ENCODE results near the gene ZNF462.

The ZNF462 gene

DNA sequence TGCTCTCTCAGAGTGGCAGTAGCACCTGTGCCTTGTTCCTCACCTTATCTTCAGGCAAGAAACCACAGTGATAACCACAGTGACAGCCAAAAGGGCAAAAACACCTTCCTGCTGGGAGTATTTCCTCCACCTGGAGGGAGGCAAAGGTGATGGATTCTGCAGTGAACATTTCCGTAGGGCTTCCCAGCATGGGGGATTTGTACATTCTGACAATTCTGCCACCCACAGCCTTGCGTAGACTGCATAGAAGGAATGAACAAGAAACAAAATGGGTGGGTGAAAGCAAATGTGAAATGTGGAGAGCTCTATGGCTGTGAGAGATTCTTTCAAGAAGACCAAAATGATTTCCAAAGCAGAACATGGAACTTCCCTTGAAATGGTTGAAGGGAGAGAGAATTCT is 111.4 kb downstream of the ZNF462 start:
- TF ChIP-seq, protein P1, sequence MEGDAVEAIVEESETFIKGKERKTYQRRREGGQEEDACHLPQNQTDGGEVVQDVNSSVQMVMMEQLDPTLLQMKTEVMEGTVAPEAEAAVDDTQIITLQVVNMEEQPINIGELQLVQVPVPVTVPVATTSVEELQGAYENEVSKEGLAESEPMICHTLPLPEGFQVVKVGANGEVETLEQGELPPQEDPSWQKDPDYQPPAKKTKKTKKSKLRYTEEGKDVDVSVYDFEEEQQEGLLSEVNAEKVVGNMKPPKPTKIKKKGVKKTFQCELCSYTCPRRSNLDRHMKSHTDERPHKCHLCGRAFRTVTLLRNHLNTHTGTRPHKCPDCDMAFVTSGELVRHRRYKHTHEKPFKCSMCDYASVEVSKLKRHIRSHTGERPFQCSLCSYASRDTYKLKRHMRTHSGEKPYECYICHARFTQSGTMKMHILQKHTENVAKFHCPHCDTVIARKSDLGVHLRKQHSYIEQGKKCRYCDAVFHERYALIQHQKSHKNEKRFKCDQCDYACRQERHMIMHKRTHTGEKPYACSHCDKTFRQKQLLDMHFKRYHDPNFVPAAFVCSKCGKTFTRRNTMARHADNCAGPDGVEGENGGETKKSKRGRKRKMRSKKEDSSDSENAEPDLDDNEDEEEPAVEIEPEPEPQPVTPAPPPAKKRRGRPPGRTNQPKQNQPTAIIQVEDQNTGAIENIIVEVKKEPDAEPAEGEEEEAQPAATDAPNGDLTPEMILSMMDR (IDR thresholded peaks at IDR 0.05; ENCODE audit: low read depth, low read length): no peak
- TF ChIP-seq, protein P2, sequence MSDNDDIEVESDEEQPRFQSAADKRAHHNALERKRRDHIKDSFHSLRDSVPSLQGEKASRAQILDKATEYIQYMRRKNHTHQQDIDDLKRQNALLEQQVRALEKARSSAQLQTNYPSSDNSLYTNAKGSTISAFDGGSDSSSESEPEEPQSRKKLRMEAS (IDR thresholded peaks at IDR 0.05; ENCODE audit: low read depth, low read length): no peak
- TF ChIP-seq MYC (IDR thresholded peaks at IDR 0.05; ENCODE audit: low read depth, low read length): no peak
- no peak for TF ChIP-seq POLR2A (IDR thresholded peaks at IDR 0.05; ENCODE audit: extremely low read depth, insufficient read length)
- no peak for DNase-seq (ENCODE audit: low read depth)
- H3K4me3 ChIP-seq (ENCODE audit: low read depth, low read length): no peak overlapping the region

DNA sequence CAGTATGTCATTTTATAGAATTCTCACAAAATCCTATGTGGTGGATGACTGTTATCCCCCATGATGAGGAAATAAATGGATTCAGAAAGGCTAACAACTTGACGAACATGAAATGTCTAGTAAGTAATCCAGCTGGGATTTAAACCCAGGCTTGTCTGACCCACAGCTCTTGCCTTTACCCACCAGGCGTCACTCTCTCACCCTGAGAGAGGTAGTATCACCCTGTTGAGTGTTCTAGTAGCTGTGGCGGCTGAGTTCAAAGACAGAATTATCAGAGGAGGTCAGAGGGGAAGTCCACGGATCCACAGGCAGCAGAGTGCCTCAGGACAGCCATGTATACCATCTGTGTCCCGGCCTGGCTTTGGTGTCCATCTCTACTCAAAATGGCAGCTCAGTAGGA is 113.8 kb downstream of the ZNF462 start:
- DNase-seq (ENCODE audit: low read depth): peak; percentile 2
- H3K4me3 ChIP-seq (ENCODE audit: low read depth, low read length): no peak overlapping the region

DNA sequence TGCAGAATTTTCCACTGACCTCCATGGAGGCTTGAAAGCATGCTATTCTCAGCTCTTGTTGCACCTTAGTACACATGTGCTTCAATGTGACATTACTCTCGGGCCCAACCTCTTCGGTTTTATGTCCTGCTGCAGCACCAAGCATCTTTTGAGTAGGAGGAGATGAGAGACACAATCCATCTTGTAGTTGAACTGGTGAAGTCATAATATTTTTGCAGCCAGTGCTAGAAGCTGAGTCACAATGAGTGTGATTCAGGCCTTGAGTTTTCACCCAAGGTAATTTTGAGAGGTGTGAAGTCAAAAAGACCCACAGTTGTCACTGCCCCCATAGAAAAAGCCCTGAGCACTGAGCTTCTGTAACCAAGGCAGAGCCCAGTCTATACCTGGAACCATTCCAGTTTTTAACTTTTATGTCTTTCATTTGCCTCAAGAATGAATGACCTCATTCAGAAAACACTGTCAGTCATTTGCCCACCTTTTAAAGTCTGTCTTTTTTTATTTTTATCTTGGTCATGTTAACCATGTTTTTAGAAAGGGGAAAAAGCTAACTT is 117.7 kb downstream of the ZNF462 start:
- TF ChIP-seq, protein P1 (IDR thresholded peaks at IDR 0.05; ENCODE audit: low read depth, low read length): no peak
- TF ChIP-seq, protein P2 (IDR thresholded peaks at IDR 0.05; ENCODE audit: low read depth, low read length): no peak
- TF ChIP-seq MYC (IDR thresholded peaks at IDR 0.05; ENCODE audit: low read depth, low read length): no peak
- no peak for TF ChIP-seq POLR2A (IDR thresholded peaks at IDR 0.05; ENCODE audit: extremely low read depth, insufficient read length)
- H3K4me3 ChIP-seq (ENCODE audit: low read depth, low read length): no peak overlapping the region
- DNase-seq (ENCODE audit: low read depth): no peak

More for the DNA sequence above, 113.8 kb downstream of the ZNF462 start:
- no peak for TF ChIP-seq MYC (IDR thresholded peaks at IDR 0.05; ENCODE audit: low read depth, low read length)
- no peak for TF ChIP-seq POLR2A (IDR thresholded peaks at IDR 0.05; ENCODE audit: extremely low read depth, insufficient read length)
- TF ChIP-seq, protein P1 (IDR thresholded peaks at IDR 0.05; ENCODE audit: low read depth, low read length): no peak
- TF ChIP-seq, protein P2 (IDR thresholded peaks at IDR 0.05; ENCODE audit: low read depth, low read length): no peak

DNA sequence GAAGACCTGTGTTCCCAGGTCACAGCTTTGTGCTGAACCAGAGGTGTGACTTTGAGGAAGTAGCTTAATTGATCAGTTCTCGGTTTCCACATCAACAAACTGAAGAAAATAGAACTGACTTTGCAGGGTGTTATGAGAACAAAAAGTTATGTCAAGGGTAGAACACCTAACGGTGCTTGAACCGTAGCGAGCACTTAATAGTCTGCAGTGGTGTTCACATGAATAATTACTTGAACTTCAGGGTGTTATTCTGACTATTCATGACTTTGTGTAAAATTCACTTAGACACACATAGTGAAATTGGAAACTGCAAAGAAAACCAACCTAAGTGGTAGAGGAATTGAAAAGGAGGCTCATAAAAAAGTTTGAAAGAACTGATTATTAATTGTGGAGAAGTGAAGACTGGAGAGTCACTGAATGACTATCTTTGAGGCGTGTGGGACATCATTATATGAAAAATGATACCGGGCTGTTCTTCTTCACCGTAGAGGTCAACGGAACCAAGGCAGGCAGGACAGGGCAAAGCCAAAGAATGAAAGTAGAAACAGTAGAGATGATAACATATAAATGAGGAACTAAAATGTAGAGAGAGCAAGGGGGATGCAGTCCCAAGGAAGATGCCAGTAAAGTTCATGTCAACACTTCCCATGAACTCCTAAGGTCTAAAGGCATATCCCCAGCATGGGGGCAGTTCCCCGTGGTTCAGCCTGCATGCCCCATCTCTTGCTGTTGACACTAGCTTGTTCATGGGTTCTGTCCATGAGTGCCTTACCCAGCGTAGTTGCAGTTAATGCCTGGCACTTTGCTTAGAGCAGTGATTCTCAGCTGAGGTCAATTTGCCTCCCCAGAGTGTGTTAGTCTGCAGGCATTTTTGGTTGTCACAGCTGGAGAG is 118.7 kb downstream of the ZNF462 start:
- H3K4me3 ChIP-seq (ENCODE audit: low read depth, low read length): no peak overlapping the region
- no peak for DNase-seq (ENCODE audit: low read depth)
- TF ChIP-seq, protein P1 (IDR thresholded peaks at IDR 0.05; ENCODE audit: low read depth, low read length): no peak
- TF ChIP-seq POLR2A (IDR thresholded peaks at IDR 0.05; ENCODE audit: extremely low read depth, insufficient read length) (no peak), MYC (IDR thresholded peaks at IDR 0.05; ENCODE audit: low read depth, low read length) (no peak)
- TF ChIP-seq, protein P2 (IDR thresholded peaks at IDR 0.05; ENCODE audit: low read depth, low read length): no peak

DNA sequence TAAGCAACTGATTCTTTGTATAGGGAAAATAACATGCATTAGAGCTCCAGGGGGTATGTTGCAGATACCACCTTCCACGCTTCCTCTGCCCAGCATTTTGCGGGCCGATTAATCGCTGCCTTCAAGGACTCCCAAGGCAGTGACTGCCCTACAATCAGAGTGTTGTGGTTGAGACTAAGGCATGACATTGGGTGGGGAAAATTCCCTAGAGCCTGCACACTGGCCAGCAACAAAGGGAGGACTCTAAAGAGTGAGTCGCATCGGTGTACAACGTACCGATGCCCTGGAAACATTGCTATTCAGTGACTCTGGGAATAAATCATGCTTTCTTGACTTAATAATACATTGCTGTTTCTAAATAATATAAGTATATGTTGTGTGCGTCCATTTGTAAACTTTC is 119.7 kb downstream of the ZNF462 start:
- TF ChIP-seq, protein P2 (IDR thresholded peaks at IDR 0.05; ENCODE audit: low read depth, low read length): no peak
- no peak for TF ChIP-seq POLR2A (IDR thresholded peaks at IDR 0.05; ENCODE audit: extremely low read depth, insufficient read length)
- TF ChIP-seq, protein P1 (IDR thresholded peaks at IDR 0.05; ENCODE audit: low read depth, low read length): no peak
- no peak for TF ChIP-seq MYC (IDR thresholded peaks at IDR 0.05; ENCODE audit: low read depth, low read length)
- no peak overlapping the region for H3K4me3 ChIP-seq (ENCODE audit: low read depth, low read length)
- DNase-seq (ENCODE audit: low read depth): no peak

Data from NB4 (cell line).